ENCODE data around the gene SRSF5. TPM values are rescaled to one million over a fixed set of nuclear protein-coding genes. Genes with fewer than 3 reads are reported as not detected.
"Not testable (repeated sequence)": the region's sequence is repeated elsewhere in the genome, so short reads cannot be mapped to it uniquely, and the experiment has no call there.

Gene SRSF5
- total RNA-seq (2014; rRNA removed; shearing (Covaris generic)): 108 and 142 TPM in 2 replicates

- DNase-seq (ENCODE audit: low spot score): peak; percentile 87
Measured at GRCh38 chr14:69766984-69767368, at the start of gene SRSF5. TSS of gene SRSF5 (plus strand) at chr14:69767142. CDS start at chr14:69768157, 1,015 bp downstream.

- DNase-seq (ENCODE audit: low spot score): not testable (repeated sequence)
Measured at GRCh38 chr14:69718614-69719013, 48.3 kb upstream of the SRSF5 start.

- DNase-seq (ENCODE audit: low spot score): no peak
Measured at GRCh38 chr14:69719501-69719951, 47.4 kb upstream of the SRSF5 start.

GRCh38 chr14:69720912-69721311 lies 46.0 kb upstream of the SRSF5 start:
- no peak for DNase-seq (ENCODE audit: low spot score)

- peak; percentile 18 for DNase-seq (ENCODE audit: low spot score)
Measured at GRCh38 chr14:69726761-69727511, 40.0 kb upstream of the SRSF5 start.

- DNase-seq (ENCODE audit: low spot score): no peak
Measured at GRCh38 chr14:69727860-69728259, 39.1 kb upstream of the SRSF5 start.

GRCh38 chr14:69731919-69732598 lies 34.9 kb upstream of the SRSF5 start:
- DNase-seq (ENCODE audit: low spot score): not testable (repeated sequence)

- DNase-seq (ENCODE audit: low spot score): not testable (repeated sequence)
Measured at GRCh38 chr14:69736405-69736804, 30.5 kb upstream of the SRSF5 start.

- DNase-seq (ENCODE audit: low spot score): no peak
Measured at GRCh38 chr14:69741055-69741454, 25.9 kb upstream of the SRSF5 start.

- DNase-seq (ENCODE audit: low spot score): no peak
Measured at GRCh38 chr14:69749956-69750355, 17.0 kb upstream of the SRSF5 start.

GRCh38 chr14:69750495-69750894 lies 16.4 kb upstream of the SRSF5 start:
- no peak for DNase-seq (ENCODE audit: low spot score)

GRCh38 chr14:69752773-69753172 lies 14.2 kb upstream of the SRSF5 start:
- no peak for DNase-seq (ENCODE audit: low spot score)

- DNase-seq (ENCODE audit: low spot score): no peak
Measured at GRCh38 chr14:69753860-69754259, 13.1 kb upstream of the SRSF5 start.

GRCh38 chr14:69754487-69754886 lies 12.5 kb upstream of the SRSF5 start:
- DNase-seq (ENCODE audit: low spot score): no peak

GRCh38 chr14:69755296-69755695 lies 11.6 kb upstream of the SRSF5 start:
- no peak for DNase-seq (ENCODE audit: low spot score)

GRCh38 chr14:69755784-69756183 lies 11.2 kb upstream of the SRSF5 start:
- DNase-seq (ENCODE audit: low spot score): no peak

- no peak for DNase-seq (ENCODE audit: low spot score)
Measured at GRCh38 chr14:69756298-69756697, 10.6 kb upstream of the SRSF5 start.

- no peak for DNase-seq (ENCODE audit: low spot score)
Measured at GRCh38 chr14:69760810-69761209, 6.1 kb upstream of the SRSF5 start.

- no peak for DNase-seq (ENCODE audit: low spot score)
Measured at GRCh38 chr14:69763761-69764510, 3.0 kb upstream of the SRSF5 start.

GRCh38 chr14:69767369-69767999 lies 542 bp downstream of the SRSF5 start:
- peak; percentile 64 for DNase-seq (ENCODE audit: low spot score)

- DNase-seq (ENCODE audit: low spot score): no peak
Measured at GRCh38 chr14:69768873-69769272, 1.9 kb downstream of the SRSF5 start.

GRCh38 chr14:69769623-69770022 lies 2.7 kb downstream of the SRSF5 start:
- no peak for DNase-seq (ENCODE audit: low spot score)
